GM12878 (cell line): Measurements from ENCODE around the gene OR4C16.

Source experiments
- CEBPZ ChIP-seq: fragments of 150-350 bp; IDR thresholded peaks from 2 replicates; pipeline ENCODE4 v1.6.1; 2016; ENCODE audit warnings: low read depth, low read length
- ESRRA ChIP-seq: IDR thresholded peaks from 2 replicates; pipeline ENCODE4 v1.6.1; 2012; ENCODE audit warnings: mild to moderate bottlenecking, low read length, improper control_type of control experiment
- GABPA ChIP-seq: IDR thresholded peaks from 2 replicates; pipeline ENCODE4 v1.6.1; 2014; ENCODE audit warnings: antibody characterized with exemption, low read depth, mild to moderate bottlenecking, inconsistent platforms
- PKNOX1 ChIP-seq: fragments of 450-650 bp; IDR thresholded peaks from 2 replicates; pipeline ENCODE4 v1.6.1; 2016; ENCODE audit warnings: mild to moderate bottlenecking
- POLR2AphosphoS5 ChIP-seq: IDR thresholded peaks from 2 replicates; pipeline ENCODE4 v1.6.1; 2011; ENCODE audit warnings: mild to moderate bottlenecking, low read length, inconsistent platforms
- ZSCAN29 ChIP-seq: fragments of 450-650 bp; IDR thresholded peaks from 2 replicates; pipeline ENCODE4 v1.6.1; 2017; ENCODE audit warnings: mild to moderate bottlenecking, moderate library complexity

GRCh38 chr11:55554169-55554568 lies 17.8 kb upstream of the OR4C16 start, which contains the start of gene OR4C15:
- TF ChIP-seq PKNOX1: no peak
- no peak for TF ChIP-seq POLR2AphosphoS5
- TF ChIP-seq CEBPZ: no peak
- TF ChIP-seq ZSCAN29: no peak
- TF ChIP-seq ESRRA: no peak
- TF ChIP-seq GABPA: no peak
